HUES6 (cell line): Measurements from ENCODE around the gene TRIM67.

Experiments used
- H3K27ac ChIP-seq: 2 replicates; pipeline ENCODE4 v1.7.0; 2013; ENCODE audit warnings: low read depth, mild to moderate bottlenecking, low read length, inconsistent platforms
- H3K27me3 ChIP-seq: 2 replicates; pipeline ENCODE4 v1.6.1; 2013; ENCODE audit warnings: low read length; ENCODE audit not compliant: control insufficient read depth, insufficient read depth
- H3K36me3 ChIP-seq: 2 replicates; pipeline ENCODE4 v1.6.1; 2013; ENCODE audit warnings: low read length; ENCODE audit not compliant: control insufficient read depth, insufficient read depth
- H3K4me1 ChIP-seq: 2 replicates; pipeline ENCODE4 v1.6.1; 2013; ENCODE audit warnings: low read length; ENCODE audit not compliant: control insufficient read depth, insufficient read depth
- H3K4me3 ChIP-seq: 2 replicates; pipeline ENCODE4 v1.5.1; 2013; ENCODE audit warnings: low read depth, low read length
- H3K9ac ChIP-seq: one replicate; pipeline ENCODE4 v1.6.1; 2013; ENCODE audit warnings: mild to moderate bottlenecking, low read length
- H3K9me3 ChIP-seq: 2 replicates; pipeline ENCODE4 v1.6.1; 2013; ENCODE audit warnings: low read depth, low read length; ENCODE audit not compliant: control insufficient read depth, insufficient read depth

Gene TRIM67

GRCh38 chr1:231266811-231267322, 105.0 kb downstream of the TRIM67 start:
- peaks cover 60% of the 10 kb centered on the region for H3K36me3 ChIP-seq
- no peak overlapping the region for H3K9ac ChIP-seq
- H3K4me1 ChIP-seq = no peaks in the 10 kb centered on the region
- no peak overlapping the region for H3K27ac ChIP-seq
- H3K9me3 ChIP-seq = no peaks in the 10 kb centered on the region
- no peaks in the 10 kb centered on the region for H3K27me3 ChIP-seq
- no peak overlapping the region for H3K4me3 ChIP-seq
